Breast epithelium (tissue), 3 donors: ENCODE results near the gene KMT2D.

Source experiments
- POLR2A ChIP-seq: fragments of 450-650 bp; IDR thresholded peaks from one replicate; pipeline ENCODE4 v1.6.1; 2016; ENCODE audit warnings: antibody characterized with exemption, mild to moderate bottlenecking, moderate library complexity
- TF ChIP-seq, protein P1 (sequence below), 3 donors: fragments of 450-650 bp; IDR thresholded peaks; one replicate each; pipeline ENCODE4 v1.5.1; 2016 to 2017; ENCODE audit warnings: antibody characterized with exemption in 3 of 3, mild to moderate bottlenecking in 3 of 3, moderate library complexity in 3 of 3

DNA sequence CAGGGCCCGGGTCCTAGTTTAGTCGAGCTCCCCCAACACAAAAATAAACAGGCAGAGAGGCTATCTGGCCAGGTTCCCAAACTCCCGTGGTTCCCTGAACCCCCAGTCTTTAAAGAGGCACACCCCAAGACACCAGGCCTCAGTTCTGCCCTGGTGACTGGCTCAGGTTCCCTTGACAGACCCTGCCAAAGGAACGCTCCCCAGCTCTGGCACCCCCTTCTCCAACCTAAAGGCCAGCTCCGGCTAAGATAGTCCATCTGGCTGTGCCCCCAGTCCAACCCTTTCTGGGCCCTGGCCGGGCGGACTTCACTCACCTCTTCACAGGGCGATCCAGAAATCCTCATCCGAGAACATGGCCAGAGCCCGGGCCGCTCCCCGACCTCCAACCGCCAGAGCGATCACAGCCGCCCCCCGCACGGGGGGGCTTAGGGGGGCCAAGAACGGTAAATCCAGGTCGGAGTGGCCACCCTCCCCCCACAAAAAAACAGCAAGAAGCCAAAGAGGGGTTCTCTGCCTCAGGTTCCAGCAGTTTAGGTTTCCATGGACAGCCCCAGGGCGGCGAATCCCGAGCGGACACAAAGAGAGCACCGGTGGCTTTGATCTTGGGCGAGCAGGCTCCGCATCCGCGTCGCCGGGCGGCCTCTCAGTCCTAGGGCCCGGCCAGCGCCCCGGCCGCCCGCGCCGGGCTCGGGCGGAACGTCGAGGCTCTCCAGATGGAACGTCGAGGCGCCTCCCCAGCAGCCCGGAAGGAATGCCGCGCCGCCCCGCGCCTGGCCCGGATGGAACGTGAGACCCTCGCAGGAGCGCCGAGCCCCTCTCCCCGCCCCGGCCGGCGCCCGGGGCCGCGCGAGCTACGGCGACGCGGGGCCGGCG is 1.1 kb downstream of the KMT2D start:
- TF ChIP-seq, protein P1, sequence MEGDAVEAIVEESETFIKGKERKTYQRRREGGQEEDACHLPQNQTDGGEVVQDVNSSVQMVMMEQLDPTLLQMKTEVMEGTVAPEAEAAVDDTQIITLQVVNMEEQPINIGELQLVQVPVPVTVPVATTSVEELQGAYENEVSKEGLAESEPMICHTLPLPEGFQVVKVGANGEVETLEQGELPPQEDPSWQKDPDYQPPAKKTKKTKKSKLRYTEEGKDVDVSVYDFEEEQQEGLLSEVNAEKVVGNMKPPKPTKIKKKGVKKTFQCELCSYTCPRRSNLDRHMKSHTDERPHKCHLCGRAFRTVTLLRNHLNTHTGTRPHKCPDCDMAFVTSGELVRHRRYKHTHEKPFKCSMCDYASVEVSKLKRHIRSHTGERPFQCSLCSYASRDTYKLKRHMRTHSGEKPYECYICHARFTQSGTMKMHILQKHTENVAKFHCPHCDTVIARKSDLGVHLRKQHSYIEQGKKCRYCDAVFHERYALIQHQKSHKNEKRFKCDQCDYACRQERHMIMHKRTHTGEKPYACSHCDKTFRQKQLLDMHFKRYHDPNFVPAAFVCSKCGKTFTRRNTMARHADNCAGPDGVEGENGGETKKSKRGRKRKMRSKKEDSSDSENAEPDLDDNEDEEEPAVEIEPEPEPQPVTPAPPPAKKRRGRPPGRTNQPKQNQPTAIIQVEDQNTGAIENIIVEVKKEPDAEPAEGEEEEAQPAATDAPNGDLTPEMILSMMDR (IDR thresholded peaks at IDR 0.05): no peak
- TF ChIP-seq POLR2A: no peak
